Ovary (tissue), 3 donors: ENCODE results near the gene EIF3M.

Experiments
- EP300 ChIP-seq: sonication (generic); formaldehyde crosslinking; IDR thresholded peaks from one replicate; pipeline ENCODE4 v1.6.1; 2017; ENCODE audit warnings: antibody characterized with exemption
- POLR2A ChIP-seq: fragments of 450-650 bp; IDR thresholded peaks from one replicate; pipeline ENCODE4 v1.6.1; 2017; ENCODE audit warnings: antibody characterized with exemption, mild to moderate bottlenecking, moderate library complexity
- TF ChIP-seq, protein P1 (sequence below), 3 donors: fragments of 450-650 bp in 2 of 3; fragments of 200-600 bp in 1 of 3; IDR thresholded peaks; one replicate each; pipeline versions ENCODE4 v1.5.1 to v1.8.0; 2016 to 2022; ENCODE audit warnings: antibody characterized with exemption in 3 of 3, mild to moderate bottlenecking in 1 of 3
- donor health status: DM: no; HTN: no; CAD: no.

DNA sequence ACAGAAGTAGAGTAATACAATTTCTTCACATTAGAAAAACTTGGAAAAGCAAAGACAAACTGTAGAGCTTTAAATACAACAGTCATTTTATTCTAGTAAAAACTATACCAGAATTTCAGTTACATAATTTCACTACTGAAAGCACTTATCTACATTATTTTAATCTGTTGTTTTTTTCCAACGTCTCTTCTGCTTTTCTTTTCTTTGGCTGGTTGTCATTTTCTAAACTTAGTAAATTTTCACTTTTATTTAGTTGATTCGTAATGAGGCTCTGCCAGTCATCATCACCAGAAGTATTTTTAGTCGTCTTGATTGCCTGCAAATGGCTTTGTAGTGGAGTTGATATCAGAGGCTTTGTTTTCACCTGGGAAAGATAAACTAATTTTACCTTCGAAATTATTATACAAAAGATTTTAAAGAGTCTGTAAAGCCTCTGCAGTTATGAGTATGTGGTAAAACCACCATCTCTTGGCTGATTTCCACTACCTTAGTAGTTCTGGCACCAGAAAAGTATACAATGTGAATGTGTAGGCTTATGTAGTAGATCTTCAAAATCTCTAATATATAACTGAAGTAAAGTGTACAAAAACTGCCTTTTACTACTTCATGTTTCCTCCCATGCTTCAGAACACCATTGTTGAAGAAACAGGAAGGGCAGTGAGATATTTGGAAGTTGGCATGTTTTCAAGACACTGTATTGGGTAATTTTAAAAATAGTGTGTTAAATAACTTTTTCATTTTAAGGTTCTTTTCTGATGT, 19.2 kb downstream of the EIF3M start:
- TF ChIP-seq, protein P1, sequence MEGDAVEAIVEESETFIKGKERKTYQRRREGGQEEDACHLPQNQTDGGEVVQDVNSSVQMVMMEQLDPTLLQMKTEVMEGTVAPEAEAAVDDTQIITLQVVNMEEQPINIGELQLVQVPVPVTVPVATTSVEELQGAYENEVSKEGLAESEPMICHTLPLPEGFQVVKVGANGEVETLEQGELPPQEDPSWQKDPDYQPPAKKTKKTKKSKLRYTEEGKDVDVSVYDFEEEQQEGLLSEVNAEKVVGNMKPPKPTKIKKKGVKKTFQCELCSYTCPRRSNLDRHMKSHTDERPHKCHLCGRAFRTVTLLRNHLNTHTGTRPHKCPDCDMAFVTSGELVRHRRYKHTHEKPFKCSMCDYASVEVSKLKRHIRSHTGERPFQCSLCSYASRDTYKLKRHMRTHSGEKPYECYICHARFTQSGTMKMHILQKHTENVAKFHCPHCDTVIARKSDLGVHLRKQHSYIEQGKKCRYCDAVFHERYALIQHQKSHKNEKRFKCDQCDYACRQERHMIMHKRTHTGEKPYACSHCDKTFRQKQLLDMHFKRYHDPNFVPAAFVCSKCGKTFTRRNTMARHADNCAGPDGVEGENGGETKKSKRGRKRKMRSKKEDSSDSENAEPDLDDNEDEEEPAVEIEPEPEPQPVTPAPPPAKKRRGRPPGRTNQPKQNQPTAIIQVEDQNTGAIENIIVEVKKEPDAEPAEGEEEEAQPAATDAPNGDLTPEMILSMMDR (IDR thresholded peaks at IDR 0.05): no peak
- TF ChIP-seq POLR2A: no peak
- no peak for TF ChIP-seq EP300
